ENCODE results near the gene CTNNAL1.
"Not testable (repeated sequence)": the region's sequence is repeated elsewhere in the genome, so short reads cannot be mapped to it uniquely, and the experiment has no call there.

The CTNNAL1 gene

DNA sequence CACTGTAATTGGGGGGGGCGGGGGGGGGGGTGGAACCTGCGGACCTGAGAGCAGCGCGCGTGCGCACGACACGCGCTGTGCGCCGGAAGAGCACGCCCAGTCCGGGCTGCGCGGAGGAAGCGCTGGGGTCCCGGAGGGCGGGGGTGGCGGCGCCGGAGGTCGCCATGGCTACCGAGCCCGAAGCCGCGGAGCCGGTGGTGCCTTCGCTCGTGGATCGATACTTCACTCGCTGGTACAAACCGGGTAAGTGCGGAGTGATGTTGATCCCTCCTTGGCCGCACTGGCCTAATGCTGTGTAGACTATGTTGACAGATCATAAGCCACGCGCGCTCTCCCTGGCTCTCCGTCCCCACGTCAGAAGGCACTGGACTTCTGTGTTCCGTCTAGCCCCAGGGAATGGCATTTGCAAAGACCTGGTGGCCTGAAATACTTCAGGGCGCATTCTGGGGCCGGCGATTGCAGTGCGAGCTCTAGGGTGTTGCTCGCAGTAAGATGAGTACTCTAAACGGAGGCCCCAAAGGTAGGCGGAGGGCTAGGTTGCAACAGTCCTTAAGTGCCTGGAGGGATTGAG is 78.9 kb downstream of the CTNNAL1 start, which contains the start of gene ABITRAM:
TSS of gene ABITRAM (plus strand) at position 78 of the 571 bp plus-strand sequence. CDS start at position 165, 87 bp downstream.
- FAIRE-seq (no peak), DNase-seq (ENCODE audit: extremely low spot score, insufficient read length, low read depth) (peak; percentile 81)

DNA sequence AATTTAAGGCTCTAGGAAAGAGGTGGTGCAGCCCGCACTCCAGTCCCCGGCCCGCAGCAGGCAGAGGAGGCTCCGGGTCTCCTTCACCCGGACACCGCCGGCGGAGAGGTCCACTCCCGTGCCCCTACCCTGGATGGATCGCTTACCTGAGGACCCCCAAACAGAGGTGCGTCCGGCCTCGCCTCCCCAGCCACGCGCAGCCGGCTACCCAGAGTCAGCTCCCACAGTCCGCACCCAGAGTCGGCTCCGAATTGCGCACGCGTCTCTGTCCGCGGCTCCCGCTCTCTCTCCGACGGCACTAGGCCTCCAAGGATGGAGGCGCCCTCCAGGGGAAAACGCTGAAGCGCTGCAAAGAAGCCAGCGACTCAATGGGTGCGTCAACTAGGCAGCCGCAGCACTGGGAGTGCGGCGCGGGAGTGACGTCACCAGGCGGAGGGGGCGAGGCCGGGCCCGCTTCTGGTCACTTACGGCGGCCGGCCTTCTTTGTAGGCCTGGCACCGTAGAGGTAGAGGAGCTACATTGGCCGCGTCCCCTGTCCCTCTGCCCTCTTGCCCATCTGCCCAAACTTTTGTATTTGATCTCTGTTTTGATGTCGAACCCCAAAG is 79.5 kb downstream of the CTNNAL1 start, which contains the start of gene ELP1:
TSS of gene ELP1 (minus strand) at position 407 of the 605 bp plus-strand sequence. CDS start 2,978 bp downstream, outside the sequence.
- FAIRE-seq = peak; percentile 87
- DNase-seq (ENCODE audit: extremely low spot score, insufficient read length, low read depth) = peak; percentile 73

DNA sequence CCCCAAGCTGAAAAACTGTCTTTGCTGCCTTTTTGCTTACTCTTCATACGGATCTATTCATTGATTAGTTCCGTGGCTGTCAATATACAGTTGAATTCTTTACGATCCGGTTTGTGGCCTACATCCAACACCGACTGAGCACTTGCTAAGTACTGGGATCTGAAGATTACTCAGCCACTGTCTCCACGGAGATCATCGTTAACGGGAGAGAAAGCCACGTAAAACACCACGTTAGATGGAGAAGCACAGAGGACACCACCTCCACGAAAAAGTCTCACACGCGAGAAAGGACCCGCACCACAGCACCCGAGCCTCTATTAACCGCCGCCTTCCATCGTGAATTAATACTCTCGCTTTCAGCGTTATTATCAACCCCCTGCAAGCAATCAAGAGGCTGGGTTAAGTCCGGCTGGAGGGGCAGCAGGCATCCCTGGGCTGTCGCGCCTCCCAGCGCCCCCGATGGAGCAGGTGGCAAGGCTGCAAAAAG is 80.0 kb downstream of the CTNNAL1 start:
- DNase-seq (ENCODE audit: extremely low spot score, insufficient read length, low read depth) (no peak), FAIRE-seq (no peak)

DNA sequence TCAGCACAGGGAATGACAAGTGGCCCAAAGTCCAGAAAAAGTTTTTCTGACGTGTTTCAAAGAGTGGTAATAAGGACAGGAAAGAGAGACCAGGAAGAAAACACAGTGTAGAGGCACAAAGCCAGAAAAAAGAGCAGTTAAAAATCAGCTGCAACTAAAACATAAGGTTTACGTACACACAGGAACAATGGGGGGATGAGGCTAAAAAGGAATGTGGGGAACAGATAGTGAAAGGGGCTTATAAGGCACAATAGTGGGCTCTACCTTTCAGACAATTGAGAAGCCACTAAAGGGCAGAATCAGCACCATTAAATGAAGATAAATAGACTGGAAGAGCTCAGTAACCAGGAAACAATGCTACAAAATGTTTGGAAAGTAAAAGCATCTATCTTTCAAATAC is 84.9 kb downstream of the CTNNAL1 start:
- no peak for DNase-seq (ENCODE audit: extremely low spot score, insufficient read length, low read depth)
- no peak for FAIRE-seq

DNA sequence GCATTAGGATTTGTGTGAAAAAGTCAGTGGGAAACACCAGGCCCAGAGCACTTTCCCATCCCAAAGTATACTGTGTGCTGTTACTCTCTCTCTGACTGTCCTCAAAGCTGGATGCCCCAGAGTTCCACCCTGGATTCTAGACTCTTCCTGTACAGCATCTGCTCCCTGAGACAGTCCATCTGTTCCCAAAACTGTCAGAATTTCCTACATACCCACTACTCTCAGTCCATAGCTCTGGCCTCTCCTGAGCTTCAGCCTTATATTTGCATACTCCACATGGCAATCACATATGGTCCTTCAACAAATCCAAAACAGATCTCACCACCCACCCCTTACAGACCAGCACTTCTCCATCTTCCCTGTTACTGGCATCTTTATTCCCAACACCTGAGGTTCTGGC is 88.8 kb downstream of the CTNNAL1 start:
- FAIRE-seq (no peak), DNase-seq (ENCODE audit: extremely low spot score, insufficient read length, low read depth) (no peak)

DNA sequence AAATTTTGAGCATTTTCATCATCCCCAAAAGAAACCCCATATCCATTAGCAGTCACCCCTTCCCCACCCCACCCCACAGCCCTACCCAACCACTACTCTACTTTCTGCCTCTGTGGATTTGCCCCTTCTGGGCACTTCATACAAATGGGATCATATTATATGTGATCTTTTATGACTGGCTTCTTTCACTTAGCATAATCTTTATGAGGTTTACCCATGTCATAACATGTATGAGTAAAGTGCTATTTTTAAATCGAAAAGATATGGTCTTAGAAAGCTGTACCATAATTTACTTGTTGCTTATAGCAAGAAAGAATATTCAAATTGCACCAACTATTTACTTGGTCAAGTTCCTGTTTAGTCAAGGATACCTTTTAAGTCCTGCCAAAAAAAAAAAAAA is 92.1 kb downstream of the CTNNAL1 start:
- DNase-seq (ENCODE audit: extremely low spot score, insufficient read length, low read depth) (no peak), FAIRE-seq (no peak)

DNA sequence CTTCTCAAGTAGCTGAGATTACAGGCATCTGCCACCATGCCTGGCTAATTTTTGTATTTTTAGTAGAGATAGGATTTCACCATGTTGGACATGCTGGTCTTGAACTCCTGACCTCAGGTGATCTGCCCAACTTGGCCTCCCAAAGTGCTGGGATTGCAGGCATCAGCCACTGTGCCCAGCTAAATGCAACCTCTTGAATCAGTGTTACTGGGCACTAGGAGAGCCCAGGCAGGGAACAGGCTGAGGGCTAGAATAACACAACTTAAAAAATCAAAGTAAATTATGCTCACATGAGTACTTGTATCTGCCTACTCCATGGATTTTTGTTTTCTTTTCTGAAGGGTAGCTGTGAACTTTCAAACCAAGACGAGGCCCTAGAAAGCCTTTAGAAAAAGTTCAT is 92.9 kb downstream of the CTNNAL1 start:
- FAIRE-seq; DNase-seq (ENCODE audit: extremely low spot score, insufficient read length, low read depth): not testable (repeated sequence)

DNA sequence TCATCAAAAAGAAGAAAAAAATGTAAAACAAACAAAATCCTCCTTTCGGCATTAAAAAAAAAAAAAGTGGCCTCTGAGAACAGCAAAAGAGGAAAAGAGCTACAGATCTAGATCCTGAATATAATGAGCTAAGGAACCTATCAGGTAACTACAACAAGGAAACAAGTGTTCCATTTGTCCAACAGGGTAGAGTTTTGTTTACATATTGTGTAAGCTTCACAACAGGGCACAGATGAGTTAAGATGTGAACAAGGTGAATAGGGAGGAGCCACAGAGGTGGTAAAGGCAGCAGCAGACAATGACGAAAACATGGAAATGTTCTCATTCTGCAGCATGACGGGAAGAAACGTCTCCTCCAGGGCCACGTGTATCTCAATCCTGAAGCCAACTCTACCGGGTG is 93.8 kb downstream of the CTNNAL1 start:
- DNase-seq (ENCODE audit: extremely low spot score, insufficient read length, low read depth) (no peak), FAIRE-seq (no peak)

DNA sequence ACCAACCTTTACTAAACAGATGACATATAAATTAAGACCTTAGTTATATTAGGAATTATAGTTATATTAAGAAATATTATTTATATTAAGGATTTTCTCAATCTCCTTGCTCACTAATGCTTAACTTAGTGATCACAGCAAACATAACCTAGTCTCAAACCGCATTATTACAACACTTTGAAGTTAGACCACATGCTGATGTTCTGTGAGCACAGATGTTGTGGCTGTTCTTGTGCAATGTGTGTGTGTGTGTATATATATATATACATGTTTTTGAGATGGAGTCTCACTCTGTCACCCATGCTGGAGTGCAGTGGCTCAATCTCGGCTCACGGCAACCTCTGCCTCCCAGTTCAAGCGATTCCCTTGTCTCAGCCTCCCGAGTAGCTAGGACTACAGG is 99.9 kb downstream of the CTNNAL1 start:
- DNase-seq (ENCODE audit: extremely low spot score, insufficient read length, low read depth) = no peak

DNA sequence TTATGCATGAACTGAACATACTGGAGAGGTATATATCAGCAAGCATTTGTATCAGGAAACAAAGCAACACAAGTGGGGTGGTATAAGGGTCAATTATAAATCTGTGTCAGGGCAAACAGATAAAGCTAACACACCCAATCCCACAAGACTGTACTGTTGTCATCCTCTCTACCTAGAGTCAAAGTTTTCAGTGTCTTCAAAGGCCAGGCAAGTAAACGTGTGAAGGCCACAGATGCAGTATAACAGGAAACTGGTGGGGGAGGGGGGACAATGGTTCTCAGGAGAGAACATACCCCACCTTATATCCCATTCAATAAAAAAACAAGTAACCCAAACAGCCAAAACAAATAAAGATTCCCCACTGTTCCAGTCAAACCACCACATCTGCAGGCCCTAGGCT is 101.5 kb downstream of the CTNNAL1 start:
- no peak for FAIRE-seq
- no peak for DNase-seq (ENCODE audit: extremely low spot score, insufficient read length, low read depth)

More for the DNA sequence above, 99.9 kb downstream of the CTNNAL1 start:
- FAIRE-seq = no peak

DNA sequence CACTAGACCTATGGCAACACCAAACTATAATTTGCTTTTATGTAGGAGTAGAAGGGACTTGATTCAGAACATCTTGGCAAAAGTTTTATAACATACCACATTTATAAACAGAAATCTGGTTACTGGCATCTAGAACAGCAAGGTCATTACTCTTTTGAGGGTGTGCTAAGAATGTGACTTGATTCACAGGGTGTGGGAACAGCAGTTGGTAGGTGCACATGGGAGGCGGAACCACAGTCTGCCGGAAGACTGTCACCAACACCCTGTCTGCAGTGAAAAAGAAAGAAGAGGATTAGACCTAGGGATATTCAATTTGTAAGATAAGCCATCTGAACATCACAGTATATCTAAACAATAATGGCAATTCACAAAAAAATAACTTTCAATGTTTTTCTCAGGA is 102.4 kb downstream of the CTNNAL1 start:
- DNase-seq (ENCODE audit: extremely low spot score, insufficient read length, low read depth) = no peak
- FAIRE-seq = no peak

DNA sequence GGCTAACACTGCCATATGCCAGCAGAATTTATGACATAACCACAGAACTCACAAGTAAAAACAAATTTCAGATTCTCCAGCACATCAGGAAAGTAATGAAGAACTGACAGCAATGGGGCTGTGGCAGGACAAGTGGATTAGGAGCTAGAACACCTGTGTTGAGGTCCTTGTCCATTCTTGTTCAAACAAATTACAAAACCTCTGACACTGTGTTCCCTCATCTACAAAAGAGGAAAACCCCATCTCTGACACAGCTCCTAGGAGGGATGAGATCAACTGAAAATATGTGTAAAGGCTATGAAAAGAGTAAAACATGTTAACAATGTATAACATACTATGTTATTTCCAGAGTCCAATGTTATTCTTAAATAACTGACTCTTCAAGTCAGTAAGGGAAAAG is 102.9 kb downstream of the CTNNAL1 start:
- DNase-seq (ENCODE audit: extremely low spot score, insufficient read length, low read depth) = no peak
- no peak for FAIRE-seq

DNA sequence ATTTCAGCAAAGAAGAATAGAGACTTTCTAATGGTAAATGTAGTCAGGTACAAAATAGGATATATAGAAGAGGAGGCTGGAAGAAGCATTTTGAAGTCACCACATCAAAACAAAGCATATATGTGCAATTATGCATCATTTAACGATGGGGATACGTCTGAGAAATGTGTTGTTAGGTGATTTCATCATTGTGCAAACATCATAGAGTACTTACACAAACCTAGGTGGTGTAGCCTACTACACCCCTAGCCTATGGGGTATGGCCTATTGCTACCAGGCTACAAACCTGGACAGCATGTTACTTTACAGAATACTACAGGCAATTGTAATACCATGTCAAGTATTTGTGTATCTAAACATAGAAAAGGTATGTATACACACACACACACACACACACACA is 107.8 kb downstream of the CTNNAL1 start:
- no peak for FAIRE-seq
- DNase-seq (ENCODE audit: extremely low spot score, insufficient read length, low read depth) = no peak

DNA sequence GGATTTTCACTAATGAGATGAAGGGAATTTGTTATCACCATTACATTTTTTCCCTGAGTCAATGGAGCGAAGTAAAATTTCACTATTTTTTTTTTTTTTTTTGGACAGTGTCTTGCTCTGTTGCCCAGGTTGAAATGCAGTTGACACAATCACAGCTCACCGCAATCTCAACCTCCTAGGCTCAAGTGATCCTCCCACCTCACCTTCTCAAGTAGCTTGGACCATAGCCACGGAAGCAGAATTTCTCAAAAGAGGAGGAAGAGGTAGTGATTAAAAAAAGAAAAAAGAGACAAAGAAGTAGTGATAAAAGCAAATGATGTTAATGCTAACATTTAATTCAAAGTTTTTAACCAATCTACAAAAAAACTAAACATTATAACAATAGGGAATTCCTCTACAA is 109.1 kb downstream of the CTNNAL1 start:
- DNase-seq (ENCODE audit: extremely low spot score, insufficient read length, low read depth) (no peak), FAIRE-seq (no peak)

DNA sequence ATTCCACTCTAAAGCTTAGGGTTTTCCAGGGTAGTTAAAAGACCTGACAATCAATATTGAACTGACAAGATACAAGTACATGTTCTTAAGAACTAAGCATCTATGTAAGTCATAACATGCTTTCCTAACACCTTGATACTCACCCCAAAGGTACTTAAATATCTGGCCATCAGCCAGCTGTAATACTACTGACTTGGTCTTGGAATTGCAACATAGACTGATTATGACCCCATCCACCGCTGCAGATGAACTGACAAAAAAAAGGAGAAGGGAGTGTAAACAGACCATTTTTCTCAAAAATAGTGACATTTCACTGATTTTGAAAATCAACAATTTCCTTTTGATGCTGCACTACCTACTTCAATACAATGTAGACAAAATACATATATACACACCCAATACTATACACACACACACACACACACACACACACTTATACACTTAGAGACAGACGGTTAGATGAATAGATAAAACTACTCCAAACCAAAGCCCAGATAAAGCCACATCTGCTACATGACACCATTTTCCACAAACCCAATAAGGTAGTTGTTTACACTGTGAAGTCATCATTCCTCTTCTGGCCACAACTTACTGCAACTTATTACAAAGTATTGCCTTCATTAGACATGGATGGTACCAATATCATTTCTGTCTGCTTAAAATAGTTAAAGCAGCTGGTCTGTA is 109.7 kb downstream of the CTNNAL1 start:
- no peak for FAIRE-seq
- DNase-seq (ENCODE audit: extremely low spot score, insufficient read length, low read depth) = no peak

DNA sequence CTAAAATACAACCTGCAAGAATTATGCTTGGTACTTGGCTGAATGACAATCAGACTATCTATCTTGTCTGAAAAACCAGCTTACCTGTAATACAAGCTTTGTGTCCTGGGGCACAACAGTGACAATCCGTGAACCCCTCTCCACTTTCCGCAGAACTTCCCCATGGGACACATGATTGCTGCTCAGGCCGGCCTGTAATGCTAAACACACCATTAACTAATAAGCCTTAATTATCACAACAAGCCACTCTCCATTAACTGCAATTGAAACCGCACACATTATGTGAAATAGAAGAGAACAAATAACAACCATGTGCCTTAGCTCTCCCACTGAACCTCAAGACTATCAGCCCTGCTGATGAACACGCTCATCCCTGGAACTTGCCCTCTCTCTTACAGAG is 113.1 kb downstream of the CTNNAL1 start:
- DNase-seq (ENCODE audit: extremely low spot score, insufficient read length, low read depth) (no peak), FAIRE-seq (no peak)

DNA sequence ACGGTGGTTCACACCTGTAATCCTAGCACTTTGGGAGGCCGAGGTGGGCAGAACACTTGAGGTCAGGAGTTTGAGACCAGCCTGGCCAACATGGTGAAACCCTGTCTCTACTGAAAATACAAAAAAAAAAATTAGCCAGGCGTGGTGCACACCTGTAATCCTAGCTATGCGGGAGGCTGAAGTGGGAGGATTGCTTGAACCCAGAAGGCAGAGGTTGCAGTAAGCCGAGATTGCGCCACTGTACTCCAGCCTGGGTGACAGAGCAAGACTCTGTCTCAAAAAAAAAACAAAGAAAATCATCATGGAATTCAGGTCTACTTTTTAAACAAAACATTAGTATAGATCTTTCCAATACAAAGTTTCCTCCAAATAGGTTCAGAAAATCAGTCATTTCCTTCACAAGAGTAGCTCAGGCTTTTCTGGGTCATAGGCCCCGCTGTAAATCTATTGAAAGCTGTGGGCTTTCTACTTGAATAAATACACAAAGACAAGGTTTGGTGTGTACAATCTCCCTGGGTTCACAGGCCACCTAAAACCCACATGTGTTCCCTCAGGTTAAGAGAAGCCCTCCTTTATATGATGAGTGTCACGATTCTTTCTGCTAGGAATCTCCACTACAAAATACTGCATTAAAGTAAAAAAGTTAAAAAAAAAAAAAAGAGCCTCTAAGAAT is 114.1 kb downstream of the CTNNAL1 start:
- not testable (repeated sequence) for FAIRE-seq

DNA sequence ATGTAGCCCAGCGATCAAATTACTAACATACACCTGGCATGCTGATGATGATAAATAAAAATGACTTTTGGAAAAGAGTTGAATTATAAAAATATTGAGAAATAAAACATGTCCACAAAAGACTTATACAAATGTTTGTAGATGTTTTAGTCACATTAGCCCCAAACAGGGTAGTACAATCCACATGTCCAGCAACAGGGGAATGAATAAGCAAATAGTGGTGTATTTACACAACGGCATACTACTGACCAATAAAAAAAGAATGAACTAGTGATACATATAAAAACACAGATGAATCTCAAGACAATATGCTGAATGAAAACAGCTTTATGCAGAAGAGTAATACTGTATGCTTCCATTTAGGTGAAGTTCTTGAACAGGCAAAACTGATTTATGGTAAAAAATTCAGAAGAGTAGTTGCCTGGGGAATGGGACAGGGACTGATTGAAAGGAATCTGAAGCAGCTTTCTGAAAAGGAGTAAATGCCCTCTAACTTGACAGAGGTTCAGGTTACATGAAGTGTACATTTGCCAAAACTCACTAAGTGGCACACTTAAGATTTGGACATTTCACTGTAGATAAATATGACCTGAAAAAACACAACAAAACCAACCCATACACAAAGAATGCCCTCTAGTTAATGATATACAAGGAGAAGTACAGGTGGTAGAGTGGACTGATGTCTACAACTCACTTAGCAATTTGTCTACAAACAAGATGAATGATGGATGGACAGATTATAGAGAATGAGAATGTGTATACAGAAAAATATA is 115.8 kb downstream of the CTNNAL1 start:
- no peak for DNase-seq (ENCODE audit: extremely low spot score, insufficient read length, low read depth)
- no peak for FAIRE-seq

More for the DNA sequence above, 114.1 kb downstream of the CTNNAL1 start:
- DNase-seq (ENCODE audit: extremely low spot score, insufficient read length, low read depth) = not testable (repeated sequence)

DNA sequence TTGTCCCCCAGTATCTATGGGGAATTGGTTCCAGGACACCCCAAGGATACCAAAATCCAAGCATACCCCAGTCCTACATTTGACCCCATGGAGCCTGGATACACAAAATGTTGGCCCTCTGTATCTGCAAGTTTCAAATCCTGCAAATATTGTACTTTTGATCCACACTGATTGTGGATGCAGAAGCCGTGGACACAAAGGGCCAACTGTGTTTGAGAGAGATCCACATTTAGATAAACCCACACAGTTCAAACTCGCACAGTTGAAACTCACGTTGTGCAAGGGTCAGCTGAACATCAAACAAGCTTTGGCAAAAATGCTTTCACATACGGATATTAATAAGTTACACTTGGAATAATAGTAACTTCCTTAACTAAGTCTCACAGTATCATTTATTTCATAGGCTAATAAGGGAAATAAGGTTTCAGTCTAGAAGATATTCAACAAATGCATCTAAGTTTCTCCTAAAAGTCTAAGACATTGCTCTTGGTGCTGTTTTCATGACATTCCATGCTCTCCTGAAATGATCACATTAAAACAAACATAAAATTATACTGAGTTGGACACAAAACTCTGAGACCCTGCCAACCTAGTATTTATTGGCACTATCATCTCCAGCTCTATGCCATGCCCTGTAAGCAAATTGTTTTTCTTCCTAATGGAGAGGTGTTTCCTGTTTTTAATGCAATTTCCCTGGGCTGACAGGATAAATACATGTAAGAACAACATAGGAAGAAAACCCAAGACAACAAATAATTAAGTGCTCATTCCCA is 118.9 kb downstream of the CTNNAL1 start:
- DNase-seq (ENCODE audit: extremely low spot score, insufficient read length, low read depth) (no peak), FAIRE-seq (no peak)
